Heart right ventricle (tissue), 16 donors: ENCODE data around the gene RNF157. TPM values are rescaled to one million over a fixed set of nuclear protein-coding genes. Genes with fewer than 3 reads are reported as not detected.

Source experiments
- ATAC-seq, 8 donors: fragments of 200-7000 bp; cut with Tn5 transposase; one replicate each; pipeline ENCODE4 v1.9.1; 2020; ENCODE audit warnings: mild to moderate bottlenecking in 8 of 8, moderate library complexity in 8 of 8, moderate number of reproducible peaks in 1 of 8
- DNase-seq, 2 donors: peaks; one replicate each; pipeline ENCODE4 v3.0.0-alpha.2; 2020
- H3K27ac ChIP-seq, 10 donors: fragments of 200-600 bp; sonication (generic) in 2 of 10; one replicate each; pipeline versions ENCODE4 v1.5.0 to v1.8.0; 2020 to 2022; ENCODE audit warnings: mild to moderate bottlenecking in 3 of 10
- H3K27me3 ChIP-seq, 7 donors: fragments of 200-600 bp; one replicate each; pipeline ENCODE4 v1.8.0; 2021 to 2022; ENCODE audit warnings: mild to moderate bottlenecking in 2 of 7
- H3K36me3 ChIP-seq, 9 donors: fragments of 200-600 bp; sonication (generic) in 1 of 9; one replicate each; pipeline versions ENCODE4 v1.5.0 to v1.8.0; 2020 to 2022; ENCODE audit warnings: mild to moderate bottlenecking in 2 of 9
- H3K4me1 ChIP-seq, 9 donors: fragments of 200-600 bp; sonication (generic) in 1 of 9; one replicate each; pipeline versions ENCODE4 v1.5.0 to v1.8.0; 2020 to 2022; ENCODE audit warnings: mild to moderate bottlenecking in 4 of 9
- H3K4me3 ChIP-seq, 10 donors: fragments of 200-600 bp; sonication (generic) in 2 of 10; one replicate each; pipeline versions ENCODE4 v1.5.0 to v1.8.0; 2020 to 2022; ENCODE audit warnings: mild to moderate bottlenecking in 7 of 10, moderate library complexity in 2 of 10
- H3K9me3 ChIP-seq, 11 donors: fragments of 200-600 bp in 10 of 11; sonication (generic) in 2 of 11; one replicate each; pipeline versions ENCODE4 v1.5.0 to v1.8.0; 2013 to 2022; ENCODE audit warnings: mild to moderate bottlenecking in 2 of 11, control low read depth in 1 of 11, moderate library complexity in 1 of 11
- WGBS, 2 donors: extraction: QIAGEN DNeasy Blood & Tissue Kit; methylation state at CpG; one replicate each; pipeline ENCODE4 v1.1.7; 2013; ENCODE audit warnings: inconsistent platforms in 1 of 2; 5-methylcytosine and 5-hydroxymethylcytosine counted together
- intact Hi-C, 10 donors: fragments of 100-400 bp; cut with DNase I; formaldehyde crosslinking; loops; one replicate each; pipeline versions ENCODE4 v1.11.1 to v1.14.2; 2022
- polyA plus RNA-seq, 2 donors: library from polyadenylated mRNA; stranded (reverse); fragments of 200-250 nt; gene quantifications; one replicate each; pipeline ENCODE4 v1.2.3, GENCODE V29; 2013
- total RNA-seq, 10 donors: library from RNA; stranded (reverse); fragmentation: NEBNext Ultra II Directional in 3 of 10; extraction: Animal tissue kit (Norgen Biotek cat#: 25700) in 3 of 10; gene quantifications; one replicate each; pipeline versions ENCODE4 v1.2.1 to v1.2.4, GENCODE V29; 2021 to 2023
- TF ChIP-seq, protein P1 (sequence below), 9 donors: fragments of 200-600 bp; sonication (generic) in 2 of 9; IDR thresholded peaks; one replicate each; pipeline versions ENCODE4 v1.5.0 to v1.8.0; 2021 to 2022; ENCODE audit warnings: antibody characterized with exemption in 9 of 9, mild to moderate bottlenecking in 5 of 9, moderate library complexity in 1 of 9
- donor health status: Arrhythmogenic right ventricular cardiomyopathy.
- donor health status: ischemic (EF 13 %, LVEDD 7.1; RV severe dilation, severe dysfunction).
- donor health status: healthy with polysubstance abuse.
- donor health status: DM: no; HTN: yes; CAD: no.
- donor health status: DM: no; HTN: no; CAD: no.
- donor health status: ischemic (EF 25% LVEDD 6.9; RV normal size, moderate dysfunction).
- donor health status: ischemic (EF 25% LVEDD 5.7; RV mildly dilated, moderate dysfunction).
- donor health status: healthy.
- donor health status: DM: yes; HTN: yes; CAD: no.
- donor health status: Ischemic cardiomyopathy.
- donor health status: ischemic (EF 35%, LVEDD 5.7; RV mildly dilated, moderate dysfunction).
- donor health status: nonischemic (EF 11% LVEDD 7.7; RV severe dilation, severe dysfunction).
- donor health status: DM: yes; HTN: yes; CAD: no.
- donor health status: PGD.
- donor health status: ischemic (EF 29% LVEDD 5.4; RV normal size, mild dysfunction).
- donor health status: nonischemic (EF 23%, LVEDD 6.1; RV moderate dilation, normal function).

Gene RNF157
- total and polyA plus RNA-seq, 12 donors: 1.3 to 18.8 (median 3.4) TPM

DNA sequence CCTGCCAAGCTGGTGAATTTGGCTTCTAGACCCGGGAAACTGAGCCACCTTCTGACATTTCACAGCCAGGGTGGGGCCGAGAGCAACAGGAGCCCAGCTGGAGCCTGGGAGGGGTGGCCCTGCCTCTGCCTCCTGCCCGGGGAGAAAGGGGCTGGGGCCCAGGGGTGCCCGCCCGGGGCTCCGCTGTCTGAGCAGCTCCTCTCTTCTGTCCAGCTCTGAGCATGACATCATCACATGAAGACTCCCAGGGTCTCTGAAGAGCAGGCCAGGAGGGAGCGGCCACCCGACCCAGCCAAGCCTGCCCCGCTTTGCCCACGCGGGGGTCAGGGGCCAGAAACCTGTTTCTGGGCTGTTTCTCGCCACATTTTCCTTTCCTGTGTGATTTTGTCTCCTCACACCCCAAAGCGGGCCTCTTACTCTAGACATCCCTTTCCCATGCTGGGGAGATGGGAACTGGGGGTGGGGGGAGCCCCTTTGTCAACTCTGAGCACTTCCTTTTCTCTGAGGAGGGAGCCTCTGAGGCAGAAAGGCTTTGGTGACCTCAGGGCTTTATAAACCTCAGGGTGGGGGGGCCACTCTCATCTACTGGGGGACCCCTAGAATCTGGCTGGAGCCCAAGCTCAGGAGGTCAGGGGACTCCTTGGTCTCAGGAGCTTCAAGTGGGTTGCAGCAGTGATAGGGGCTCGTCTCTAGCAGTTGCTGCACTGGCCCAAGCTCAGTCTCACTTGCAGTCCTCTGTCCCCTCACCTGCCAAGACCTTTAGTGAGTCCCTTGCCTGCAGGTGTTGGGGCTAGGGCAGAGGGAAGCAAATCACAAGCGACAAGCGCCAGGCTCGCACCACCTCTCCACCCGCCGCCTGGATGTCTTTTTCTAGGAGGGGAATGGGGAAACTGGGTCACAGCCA lies 32.5 kb upstream of the RNF157 start:
- H3K27ac ChIP-seq: peak overlapping the region in 8 of 10 donors; percentile 46 to 95 (median 70)
- H3K4me3 ChIP-seq: peak overlapping the region in 8 of 10 donors; percentile 20 to 53 (median 50)
- no peaks in the 10 kb centered on the region for H3K27me3 ChIP-seq
- DNase-seq (no peak), ATAC-seq (peak in 3 of 8 donors; percentile 3 to 7 (median 5))
- H3K4me1 ChIP-seq: peaks cover 26 to 64% (median 49%) of the 10 kb centered on the region in 9 donors
- no peaks in the 10 kb centered on the region for H3K9me3 ChIP-seq
- intact Hi-C loops: loop anchor here in 1 of 10 donors (10.0 kb wide), 1 partner anchor 258 kb away; no protein-coding TSS in a partner anchor
- H3K36me3 ChIP-seq: peaks cover 0 to 32% (median 0%) of the 10 kb centered on the region in 9 donors
- WGBS, 2 donors: 67 to 72% methylated on average over 19 of the region's 19 CpGs
- TF ChIP-seq, protein P1, sequence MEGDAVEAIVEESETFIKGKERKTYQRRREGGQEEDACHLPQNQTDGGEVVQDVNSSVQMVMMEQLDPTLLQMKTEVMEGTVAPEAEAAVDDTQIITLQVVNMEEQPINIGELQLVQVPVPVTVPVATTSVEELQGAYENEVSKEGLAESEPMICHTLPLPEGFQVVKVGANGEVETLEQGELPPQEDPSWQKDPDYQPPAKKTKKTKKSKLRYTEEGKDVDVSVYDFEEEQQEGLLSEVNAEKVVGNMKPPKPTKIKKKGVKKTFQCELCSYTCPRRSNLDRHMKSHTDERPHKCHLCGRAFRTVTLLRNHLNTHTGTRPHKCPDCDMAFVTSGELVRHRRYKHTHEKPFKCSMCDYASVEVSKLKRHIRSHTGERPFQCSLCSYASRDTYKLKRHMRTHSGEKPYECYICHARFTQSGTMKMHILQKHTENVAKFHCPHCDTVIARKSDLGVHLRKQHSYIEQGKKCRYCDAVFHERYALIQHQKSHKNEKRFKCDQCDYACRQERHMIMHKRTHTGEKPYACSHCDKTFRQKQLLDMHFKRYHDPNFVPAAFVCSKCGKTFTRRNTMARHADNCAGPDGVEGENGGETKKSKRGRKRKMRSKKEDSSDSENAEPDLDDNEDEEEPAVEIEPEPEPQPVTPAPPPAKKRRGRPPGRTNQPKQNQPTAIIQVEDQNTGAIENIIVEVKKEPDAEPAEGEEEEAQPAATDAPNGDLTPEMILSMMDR (IDR thresholded peaks at IDR 0.05): no peak

DNA sequence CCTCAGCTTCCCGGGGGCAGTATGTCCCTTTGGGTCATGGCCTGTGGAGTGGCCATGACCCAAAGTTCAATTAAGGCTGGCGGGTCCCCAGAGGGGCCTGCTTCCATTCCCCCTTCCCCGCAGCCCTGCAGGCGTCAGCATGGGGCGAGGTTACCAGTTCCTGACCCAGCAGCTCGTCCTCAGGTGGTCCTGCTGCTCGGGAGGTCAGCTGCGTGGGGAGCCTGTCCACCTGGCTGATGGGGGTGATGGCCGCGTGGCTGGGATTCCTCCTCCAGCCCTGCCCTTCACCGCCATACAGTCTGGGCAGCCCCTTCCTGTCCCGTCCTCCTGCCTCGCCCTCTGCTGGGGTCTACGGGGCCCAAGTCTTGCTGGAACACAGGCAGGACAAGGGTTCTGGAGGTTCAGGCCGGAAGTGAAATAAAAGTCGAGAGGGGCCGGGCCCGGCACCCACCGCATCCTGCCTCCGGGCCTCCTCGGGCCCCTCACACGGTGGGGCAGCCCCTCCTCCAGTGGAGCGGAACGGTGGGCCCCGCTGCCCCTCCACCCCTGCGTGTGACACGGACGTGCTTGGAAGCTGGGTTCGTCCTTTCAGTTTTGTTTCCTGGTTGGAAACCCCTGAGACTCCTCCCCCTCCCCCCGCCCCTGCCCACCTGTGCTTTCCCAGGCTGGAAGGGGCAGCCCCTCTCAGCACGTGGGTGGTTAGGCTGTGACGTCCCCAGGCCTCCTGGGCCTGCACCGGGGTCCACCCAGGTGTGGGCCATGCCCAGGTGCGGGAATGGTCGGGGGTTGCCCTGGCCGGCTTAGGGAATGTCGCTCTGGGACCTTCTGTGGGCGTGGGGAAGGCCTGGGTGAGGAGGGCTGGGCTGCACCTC lies 31.6 kb upstream of the RNF157 start:
- Histone ChIP-seq H3K27me3 (no peaks in the 10 kb centered on the region), H3K4me3 (peak overlapping the region in 9 of 10 donors; percentile 14 to 53 (median 49)), H3K4me1 (peaks cover 33 to 73% (median 58%) of the 10 kb centered on the region in 9 donors), H3K36me3 (peaks cover 0 to 38% (median 0%) of the 10 kb centered on the region in 9 donors), H3K27ac (peak overlapping the region in 8 of 10 donors; percentile 46 to 95 (median 70)), H3K9me3 (no peaks in the 10 kb centered on the region)
- DNase-seq: no peak
- intact Hi-C loops: loop anchor here in 1 of 10 donors (10.0 kb wide), 1 partner anchor 257 kb away; no protein-coding TSS in a partner anchor
- 29 to 42% methylated on average over 38 of the region's 38 CpGs for whole genome bisulfite sequencing, 2 donors
- peak in 7 of 8 donors; percentile 3 to 13 (median 7) for ATAC-seq
- TF ChIP-seq, protein P1 (IDR thresholded peaks at IDR 0.05): no peak

DNA sequence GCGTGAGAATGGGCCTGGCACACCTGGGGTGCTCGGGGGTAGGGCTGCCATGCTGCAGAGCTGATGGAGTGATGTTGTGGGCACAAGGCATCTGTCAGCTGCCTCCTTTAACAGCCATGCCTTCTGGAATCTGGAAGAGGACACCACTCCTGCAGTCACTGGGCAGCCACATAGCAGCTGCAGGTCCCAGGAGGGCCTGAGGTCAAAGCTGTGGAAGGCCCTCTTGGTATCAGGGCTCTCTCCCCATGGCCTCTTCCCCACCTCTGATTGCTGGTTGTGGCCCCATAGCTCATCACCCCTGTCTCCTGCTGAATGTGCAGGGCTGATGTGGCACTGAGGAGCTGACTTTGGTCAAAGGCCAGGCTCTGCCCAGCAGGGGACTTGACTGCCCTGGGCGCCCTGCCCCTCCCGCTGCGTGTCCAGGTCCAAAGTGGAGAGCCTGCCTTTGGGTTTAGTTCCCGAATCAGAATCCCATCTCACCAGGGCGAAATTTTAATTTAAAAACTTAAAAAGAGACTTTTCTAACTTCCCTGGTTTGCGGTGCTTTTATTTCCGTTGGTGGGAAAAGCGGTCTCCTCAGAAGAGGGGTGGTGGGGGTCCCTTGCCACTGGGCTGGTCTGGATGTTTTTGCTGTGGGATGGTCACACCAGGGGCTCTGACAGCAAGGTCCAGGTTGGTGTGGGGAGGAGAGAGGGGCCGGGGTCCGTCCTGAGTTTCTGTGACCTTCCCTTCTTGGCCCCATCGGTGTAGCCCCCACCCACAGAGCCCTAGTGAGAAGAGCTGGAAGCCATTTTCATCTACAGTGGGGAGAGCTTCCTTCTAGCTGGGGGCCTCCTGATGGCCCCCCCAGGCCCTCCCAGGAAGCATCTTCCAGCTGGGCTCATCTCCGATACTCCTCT lies 30.7 kb upstream of the RNF157 start:
- DNase-seq: no peak
- H3K36me3 ChIP-seq: peaks cover 0 to 38% (median 0%) of the 10 kb centered on the region in 9 donors
- TF ChIP-seq, protein P1 (IDR thresholded peaks at IDR 0.05): no peak
- H3K27me3 ChIP-seq: no peaks in the 10 kb centered on the region
- intact Hi-C loops: loop anchor here in 1 of 10 donors (10.0 kb wide), 1 partner anchor 256 kb away; no protein-coding TSS in a partner anchor
- H3K4me3 ChIP-seq: peak overlapping the region in 6 of 10 donors; percentile 46 to 53 (median 50)
- no peaks in the 10 kb centered on the region for H3K9me3 ChIP-seq
- H3K27ac ChIP-seq: peak overlapping the region in 6 of 10 donors; percentile 46 to 98 (median 72)
- ATAC-seq: no peak
- 81 to 87% methylated on average over 14 of the region's 14 CpGs for WGBS, 2 donors
- peaks cover 36 to 80% (median 66%) of the 10 kb centered on the region in 9 donors for H3K4me1 ChIP-seq
